Esophagus muscularis mucosa (tissue), 4 donors: ENCODE results near the gene CD47. TPM values are rescaled to one million over a fixed set of nuclear protein-coding genes. Genes with fewer than 3 reads are reported as not detected.

Experiments
- DNase-seq: peaks from one replicate; pipeline ENCODE4 v3.0.0-alpha.2; 2017; ENCODE audit errors: extremely low spot score
- H3K27ac ChIP-seq, 4 donors: fragments of 200-600 bp; sonication (generic); replicated peaks in 1 of 4; 1 replicate in 3 of 4; 2 replicates in 1 of 4; pipeline ENCODE4 v1.5.1; 2016 to 2019; ENCODE audit warnings: mild to moderate bottlenecking in 1 of 4
- H3K27me3 ChIP-seq, 4 donors: fragments of 200-600 bp; sonication (generic); one replicate each; pipeline versions ENCODE4 v1.5.1 to v1.6.0; 2016 to 2019
- H3K36me3 ChIP-seq, 4 donors: fragments of 200-600 bp; sonication (generic); one replicate each; pipeline ENCODE4 v1.5.1; 2016 to 2019
- H3K4me1 ChIP-seq, 4 donors: fragments of 200-600 bp; sonication (generic); one replicate each; pipeline ENCODE4 v1.5.1; 2016 to 2019
- H3K4me3 ChIP-seq, 4 donors: fragments of 200-600 bp; sonication (generic); 1 replicate in 2 of 4; 2 replicates in 2 of 4; pipeline ENCODE4 v1.5.1; 2016 to 2019; ENCODE audit warnings: mild to moderate bottlenecking in 4 of 4, moderate library complexity in 1 of 4
- H3K9me3 ChIP-seq, 4 donors: fragments of 200-600 bp; sonication (generic); 1 replicate in 3 of 4; 2 replicates in 1 of 4; pipeline ENCODE4 v1.5.1; 2016 to 2019
- CTCF ChIP-seq, 3 experiments: fragments of 200-600 bp in 2 of 3; fragments of 450-650 bp in 1 of 3; sonication (generic) in 2 of 3; IDR thresholded peaks; one replicate each; pipeline ENCODE4 v1.5.1; 2017 to 2019; ENCODE audit warnings: antibody characterized with exemption in 3 of 3, mild to moderate bottlenecking in 2 of 3, moderate library complexity in 1 of 3
- EP300 ChIP-seq: sonication (generic); formaldehyde crosslinking; IDR thresholded peaks from one replicate; pipeline ENCODE4 v1.6.1; 2017; ENCODE audit warnings: antibody characterized with exemption
- POLR2A ChIP-seq: fragments of 450-650 bp; IDR thresholded peaks from one replicate; pipeline ENCODE4 v1.6.1; 2017; ENCODE audit warnings: antibody characterized with exemption, moderate library complexity, mild to moderate bottlenecking, low read depth
- POLR2AphosphoS5 ChIP-seq, 2 donors: sonication (generic); formaldehyde crosslinking; IDR thresholded peaks; one replicate each; pipeline ENCODE4 v1.6.1; 2017; ENCODE audit warnings: antibody characterized with exemption in 2 of 2
- WGBS: methylation state at CpG from one replicate; pipeline ENCODE4 v1.1.5; 2018; 5-methylcytosine and 5-hydroxymethylcytosine counted together
- intact Hi-C: fragments of 100-400 bp; cut with DNase I; formaldehyde crosslinking; loops from one replicate; pipeline ENCODE4 v1.15.1; 2023
- total RNA-seq, 4 donors: library from RNA; depleted of rRNA; stranded (reverse); fragments of >200 nt; gene quantifications; one replicate each; pipeline versions ENCODE4 v1.1.0 to v1.2.1, GENCODE V29; 2016

The CD47 gene
- total RNA-seq, 4 donors from 2014 or later, result 31.6 to 57.7 (median 49.7) TPM

GRCh38 chr3:108110934-108111333 is 20.1 kb upstream of the CD47 start:
- H3K4me3 ChIP-seq, result no peak overlapping the region
- 93% methylated on average over 3 of the region's 3 CpGs for WGBS
- intact Hi-C loops, result no loop called here
- DNase-seq, result no peak
- no peaks in the 10 kb centered on the region for H3K27me3 ChIP-seq
- H3K36me3 ChIP-seq, result no peaks in the 10 kb centered on the region
- H3K27ac ChIP-seq, result no peak overlapping the region
- TF ChIP-seq EP300 (no peak), POLR2A (no peak), CTCF (IDR thresholded peaks at IDR 0.05) (no peak), POLR2AphosphoS5 (IDR thresholded peaks at IDR 0.05) (no peak)
- H3K9me3 ChIP-seq, result no peaks in the 10 kb centered on the region
- H3K4me1 ChIP-seq, result no peaks in the 10 kb centered on the region

GRCh38 chr3:108108416-108108815 is 17.6 kb upstream of the CD47 start:
- Histone ChIP-seq H3K9me3 (no peaks in the 10 kb centered on the region), H3K36me3 (no peaks in the 10 kb centered on the region), H3K27ac (no peak overlapping the region), H3K4me1 (peaks cover 0 to 10% (median 8%) of the 10 kb centered on the region in 4 donors), H3K4me3 (no peak overlapping the region), H3K27me3 (no peaks in the 10 kb centered on the region)
- DNase-seq, result no peak
- no peak for TF ChIP-seq POLR2A
- TF ChIP-seq EP300, result no peak
- TF ChIP-seq CTCF (IDR thresholded peaks at IDR 0.05), result no peak
- TF ChIP-seq POLR2AphosphoS5 (IDR thresholded peaks at IDR 0.05), result no peak
- intact Hi-C loops, result no loop called here
- WGBS, result 100% methylated on average over 1 of the region's 2 CpGs

GRCh38 chr3:108106449-108106848 is 15.6 kb upstream of the CD47 start:
- DNase-seq, result no peak
- H3K4me3 ChIP-seq, result no peak overlapping the region
- TF ChIP-seq POLR2A, result no peak
- TF ChIP-seq EP300, result no peak
- TF ChIP-seq CTCF (IDR thresholded peaks at IDR 0.05), result no peak
- no peak for TF ChIP-seq POLR2AphosphoS5 (IDR thresholded peaks at IDR 0.05)
- no peaks in the 10 kb centered on the region for H3K9me3 ChIP-seq
- intact Hi-C loops, result no loop called here
- H3K27ac ChIP-seq, result no peak overlapping the region
- no peaks in the 10 kb centered on the region for H3K36me3 ChIP-seq
- H3K27me3 ChIP-seq, result no peaks in the 10 kb centered on the region
- peaks cover 0 to 10% (median 8%) of the 10 kb centered on the region in 4 donors for H3K4me1 ChIP-seq

- Histone ChIP-seq H3K4me1 (peaks cover 0 to 10% (median 8%) of the 10 kb centered on the region in 4 donors), H3K4me3 (no peak overlapping the region), H3K9me3 (no peaks in the 10 kb centered on the region), H3K27me3 (no peaks in the 10 kb centered on the region), H3K27ac (no peak overlapping the region), H3K36me3 (no peaks in the 10 kb centered on the region)
- TF ChIP-seq POLR2AphosphoS5 (IDR thresholded peaks at IDR 0.05), result no peak
- no peak for TF ChIP-seq CTCF (IDR thresholded peaks at IDR 0.05)
- no peak for TF ChIP-seq EP300
- no peak for TF ChIP-seq POLR2A
- intact Hi-C loops, result no loop called here
- no peak for DNase-seq
- WGBS, result 85% methylated on average over 3 of the region's 3 CpGs
These were observed 15.2 kb upstream of the CD47 start for GRCh38 chr3:108106031-108106430.
